Lung (tissue), 12 donors: ENCODE data around the gene FGA. TPM values are rescaled to one million over a fixed set of nuclear protein-coding genes. Genes with fewer than 3 reads are reported as not detected.

Source experiments
- ATAC-seq: fragments of 200-7000 bp; cut with Tn5 transposase; one replicate; pipeline ENCODE4 v1.9.1; 2020; ENCODE audit warnings: moderate number of reproducible peaks; ENCODE audit not compliant: insufficient read depth, low FRiP score
- DNase-seq, 3 donors: peaks; one replicate each; pipeline ENCODE4 v3.0.0-alpha.2; 2013 to 2017
- H3K27ac ChIP-seq, 2 donors: one replicate each; pipeline ENCODE4 v1.5.1; 2013; ENCODE audit warnings: mild to moderate bottlenecking in 2 of 2, moderate library complexity in 2 of 2, control low read depth in 1 of 2, inconsistent platforms in 1 of 2, low read depth in 1 of 2, low read length in 1 of 2
- H3K27me3 ChIP-seq, 3 donors: one replicate each; pipeline ENCODE4 v1.5.1; 2013; ENCODE audit warnings: low read length in 2 of 3; ENCODE audit not compliant: control insufficient read depth in 3 of 3, insufficient read depth in 3 of 3
- H3K36me3 ChIP-seq, 4 donors: one replicate each; pipeline ENCODE4 v1.5.1; 2013; ENCODE audit warnings: low read length in 4 of 4, mild to moderate bottlenecking in 1 of 4, moderate library complexity in 1 of 4; ENCODE audit not compliant: control insufficient read depth in 4 of 4, insufficient read depth in 4 of 4
- H3K4me1 ChIP-seq, 5 donors: one replicate each; pipeline ENCODE4 v1.5.1; 2013; ENCODE audit warnings: low read length in 5 of 5, mild to moderate bottlenecking in 2 of 5, moderate library complexity in 1 of 5; ENCODE audit not compliant: control insufficient read depth in 5 of 5, insufficient read depth in 5 of 5
- H3K4me3 ChIP-seq: one replicate; pipeline ENCODE4 v1.5.1; 2013; ENCODE audit warnings: mild to moderate bottlenecking, control low read depth, moderate library complexity
- H3K9ac ChIP-seq, 2 donors: one replicate each; pipeline ENCODE4 v1.5.1; 2013; ENCODE audit warnings: low read length in 2 of 2, control low read depth in 1 of 2; ENCODE audit not compliant: insufficient read depth in 1 of 2
- H3K9me3 ChIP-seq, 4 donors: one replicate each; pipeline ENCODE4 v1.5.1; 2013; ENCODE audit warnings: low read length in 3 of 4, mild to moderate bottlenecking in 1 of 4, moderate library complexity in 1 of 4; ENCODE audit not compliant: control insufficient read depth in 4 of 4, insufficient read depth in 3 of 4
- WGBS, 2 donors: extraction: QIAGEN DNeasy Blood & Tissue Kit; methylation state at CpG; one replicate each; pipeline ENCODE4 v1.1.7; 2013; 5-methylcytosine and 5-hydroxymethylcytosine counted together
- polyA plus RNA-seq, 2 donors: library from polyadenylated mRNA; stranded (reverse); fragments of 200-250 nt; gene quantifications; one replicate each; pipeline ENCODE4 v1.2.1, GENCODE V29; 2013
- total RNA-seq, 2 donors: library from RNA; depleted of rRNA in 1 of 2; stranded (reverse); fragments of >200 nt in 1 of 2; gene quantifications; one replicate each; pipeline ENCODE4 v1.2.1, GENCODE V29; 2014 to 2021
- TF ChIP-seq, protein P1 (sequence below): IDR thresholded peaks from 2 replicates; pipeline ENCODE4 v1.5.1; 2012; ENCODE audit warnings: mild to moderate bottlenecking; ENCODE audit errors: control extremely low read depth, extremely low read depth
- donor health status: control.
- donor health status: control.
- donor health status: Bipolar disorder and iron deficiency.
- donor health status: healthy.
- donor health status: DM: yes; HTN: yes; CAD: no.

Gene FGA
- total and polyA plus RNA-seq, 4 donors: 1.4 to 56.1 (median 15.2) TPM

DNA sequence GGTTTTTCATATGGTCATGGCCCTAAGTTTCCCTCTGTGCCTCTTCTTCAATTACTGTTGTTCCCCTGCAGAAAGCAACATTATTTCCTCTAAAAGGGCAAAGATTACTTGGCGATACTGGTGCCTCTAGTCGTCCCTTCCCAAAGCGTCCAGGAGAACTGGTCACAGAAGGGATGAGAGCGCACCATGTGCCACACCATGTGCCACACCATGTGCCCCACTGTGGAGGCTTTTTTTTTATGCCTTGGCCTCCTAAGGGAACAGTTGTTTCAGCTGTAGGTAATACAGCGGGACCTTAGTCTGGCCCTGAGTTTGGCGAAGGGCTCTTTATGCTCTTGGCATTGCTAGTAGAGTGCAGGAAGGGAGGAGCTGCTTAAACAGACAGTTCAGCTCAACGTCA lies 33.5 kb upstream of the FGA start:
- no peak for DNase-seq
- Histone ChIP-seq H3K9me3 (peaks cover 0 to 2% (median 0%) of the 10 kb centered on the region in 4 donors), H3K27me3 (peaks cover 0 to 30% (median 8%) of the 10 kb centered on the region in 3 donors), H3K4me1 (peaks cover 0 to 4% (median 0%) of the 10 kb centered on the region in 5 donors), H3K4me3 (no peak overlapping the region), H3K9ac (no peak overlapping the region), H3K36me3 (no peaks in the 10 kb centered on the region), H3K27ac (no peak overlapping the region)
- WGBS, 2 donors: 86 to 87% methylated on average over 7 of the region's 7 CpGs
- TF ChIP-seq, protein P1, sequence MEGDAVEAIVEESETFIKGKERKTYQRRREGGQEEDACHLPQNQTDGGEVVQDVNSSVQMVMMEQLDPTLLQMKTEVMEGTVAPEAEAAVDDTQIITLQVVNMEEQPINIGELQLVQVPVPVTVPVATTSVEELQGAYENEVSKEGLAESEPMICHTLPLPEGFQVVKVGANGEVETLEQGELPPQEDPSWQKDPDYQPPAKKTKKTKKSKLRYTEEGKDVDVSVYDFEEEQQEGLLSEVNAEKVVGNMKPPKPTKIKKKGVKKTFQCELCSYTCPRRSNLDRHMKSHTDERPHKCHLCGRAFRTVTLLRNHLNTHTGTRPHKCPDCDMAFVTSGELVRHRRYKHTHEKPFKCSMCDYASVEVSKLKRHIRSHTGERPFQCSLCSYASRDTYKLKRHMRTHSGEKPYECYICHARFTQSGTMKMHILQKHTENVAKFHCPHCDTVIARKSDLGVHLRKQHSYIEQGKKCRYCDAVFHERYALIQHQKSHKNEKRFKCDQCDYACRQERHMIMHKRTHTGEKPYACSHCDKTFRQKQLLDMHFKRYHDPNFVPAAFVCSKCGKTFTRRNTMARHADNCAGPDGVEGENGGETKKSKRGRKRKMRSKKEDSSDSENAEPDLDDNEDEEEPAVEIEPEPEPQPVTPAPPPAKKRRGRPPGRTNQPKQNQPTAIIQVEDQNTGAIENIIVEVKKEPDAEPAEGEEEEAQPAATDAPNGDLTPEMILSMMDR: no peak
- no peak for ATAC-seq

DNA sequence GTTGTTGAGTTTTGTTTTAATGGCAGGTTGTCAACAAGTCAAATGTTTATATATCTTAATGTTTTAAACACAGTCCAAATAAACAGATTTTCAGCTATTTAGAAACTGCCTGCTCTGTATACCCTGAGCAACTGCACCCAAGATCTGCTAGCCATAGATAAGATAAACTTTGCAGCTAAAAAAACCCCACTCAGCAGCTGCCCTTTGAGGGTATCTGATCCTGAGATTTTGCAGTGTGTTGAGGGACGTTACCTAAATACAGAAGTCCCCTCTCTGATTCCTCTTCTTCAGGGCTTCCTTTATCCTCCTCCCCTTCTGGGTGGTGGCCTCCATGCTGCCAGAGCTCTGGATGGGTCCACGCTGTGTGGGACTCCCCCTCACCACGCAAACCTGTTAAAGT lies 32.9 kb upstream of the FGA start:
- peaks cover 0 to 2% (median 0%) of the 10 kb centered on the region in 4 donors for H3K9me3 ChIP-seq
- no peak for DNase-seq
- TF ChIP-seq, protein P1: no peak
- 66 to 77% methylated on average over 3 of the region's 3 CpGs for WGBS, 2 donors
- H3K4me1 ChIP-seq: peaks cover 0 to 4% (median 0%) of the 10 kb centered on the region in 5 donors
- no peaks in the 10 kb centered on the region for H3K36me3 ChIP-seq
- no peak for ATAC-seq
- no peak overlapping the region for H3K4me3 ChIP-seq
- peaks cover 0 to 24% (median 8%) of the 10 kb centered on the region in 3 donors for H3K27me3 ChIP-seq
- H3K9ac ChIP-seq: no peak overlapping the region
- no peak overlapping the region for H3K27ac ChIP-seq

DNA sequence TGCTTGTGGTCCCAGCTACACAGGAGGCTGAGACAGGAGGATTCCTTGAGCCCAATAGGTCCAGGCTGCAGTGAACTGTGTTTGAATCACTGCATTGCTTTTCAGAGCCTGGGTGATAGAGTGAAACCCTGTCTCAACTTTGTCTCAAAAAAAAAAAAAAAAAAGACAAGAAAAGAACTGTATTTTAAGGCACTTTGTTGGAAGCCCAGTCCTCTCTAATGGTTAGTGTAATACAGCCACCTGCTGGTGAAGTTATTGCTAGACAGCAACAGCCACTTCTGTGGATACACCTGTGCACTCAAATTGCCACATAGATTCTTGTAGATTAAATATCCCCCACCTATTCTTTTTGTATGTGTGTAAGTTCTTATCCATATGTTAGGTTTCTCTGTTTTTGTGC lies 32.1 kb upstream of the FGA start:
- peaks cover 0 to 17% (median 6%) of the 10 kb centered on the region in 3 donors for H3K27me3 ChIP-seq
- DNase-seq: peak in 2 of 3 donors; percentile 56 to 65
- no peaks in the 10 kb centered on the region for H3K36me3 ChIP-seq
- no peak overlapping the region for H3K9ac ChIP-seq
- TF ChIP-seq, protein P1: peak; percentile 22
- H3K27ac ChIP-seq: no peak overlapping the region
- no peak for ATAC-seq
- H3K4me1 ChIP-seq: peaks cover 0 to 4% (median 0%) of the 10 kb centered on the region in 5 donors
- H3K4me3 ChIP-seq: no peak overlapping the region
- H3K9me3 ChIP-seq: peaks cover 0 to 2% (median 0%) of the 10 kb centered on the region in 4 donors

DNA sequence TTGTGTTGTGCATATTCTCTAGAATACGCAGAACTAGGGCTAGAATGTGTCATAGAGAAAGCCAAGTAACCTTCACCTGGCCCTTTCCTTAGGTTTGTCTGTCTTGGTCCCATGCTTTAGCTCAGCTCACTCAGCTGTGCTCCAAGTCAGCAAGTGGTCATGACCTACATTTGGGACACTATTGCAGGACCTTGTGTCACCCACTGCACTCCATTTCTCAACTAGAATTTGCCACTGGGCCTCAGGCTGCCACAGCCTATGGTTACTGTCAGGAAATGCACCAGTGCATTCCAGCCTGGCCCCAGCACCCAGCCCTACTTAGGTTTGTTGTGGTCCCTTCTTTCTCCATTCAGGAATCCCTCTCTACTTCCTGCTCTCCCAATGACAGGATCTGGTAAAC lies 29.6 kb upstream of the FGA start:
- DNase-seq (no peak), ATAC-seq (no peak)
- Histone ChIP-seq H3K27me3 (peaks cover 0 to 5% (median 0%) of the 10 kb centered on the region in 3 donors), H3K36me3 (no peaks in the 10 kb centered on the region), H3K9ac (no peak overlapping the region), H3K4me1 (no peaks in the 10 kb centered on the region), H3K9me3 (peaks cover 0 to 2% (median 0%) of the 10 kb centered on the region in 4 donors), H3K4me3 (no peak overlapping the region), H3K27ac (no peak overlapping the region)
- TF ChIP-seq, protein P1: no peak
- WGBS, 2 donors: 0 to 85% methylated on average over 1 of the region's 1 CpG
